Gastrocnemius medialis (tissue), 4 donors: ENCODE results near the gene HAPLN2.

Experiments used
- POLR2A ChIP-seq, 2 donors: fragments of 450-650 bp; IDR thresholded peaks; one replicate each; pipeline ENCODE4 v1.6.1; 2017; ENCODE audit warnings: antibody characterized with exemption in 2 of 2, mild to moderate bottlenecking in 2 of 2, moderate library complexity in 2 of 2
- TF ChIP-seq, protein P1 (sequence below), 5 experiments: fragments of 450-650 bp in 3 of 5; fragments of 200-600 bp in 2 of 5; sonication (generic) in 2 of 5; IDR thresholded peaks in 4 of 5; conservative IDR thresholded peaks in 1 of 5; 1 replicate in 4 of 5; 2 replicates in 1 of 5; pipeline ENCODE4 v1.5.1; 2016 to 2019; ENCODE audit warnings: antibody characterized with exemption in 5 of 5, mild to moderate bottlenecking in 3 of 5, moderate library complexity in 3 of 5

DNA sequence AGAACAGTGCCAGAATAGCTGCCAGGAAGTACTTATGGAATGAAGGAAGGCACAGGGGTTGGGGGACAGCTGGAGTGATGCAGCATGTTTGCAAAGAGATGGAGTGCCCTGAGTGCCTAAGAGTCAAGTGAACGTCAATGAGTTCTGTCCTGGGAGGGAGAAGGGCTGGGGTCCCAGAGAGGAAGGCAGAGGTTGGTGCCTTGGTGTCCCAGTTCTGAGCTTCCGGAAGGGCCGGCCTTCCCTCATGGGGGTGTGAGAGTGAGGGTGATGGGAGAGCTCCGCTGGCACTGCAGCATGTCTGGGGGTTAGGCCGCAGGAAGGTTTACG is 40.4 kb downstream of the HAPLN2 start:
- TF ChIP-seq, protein P1, sequence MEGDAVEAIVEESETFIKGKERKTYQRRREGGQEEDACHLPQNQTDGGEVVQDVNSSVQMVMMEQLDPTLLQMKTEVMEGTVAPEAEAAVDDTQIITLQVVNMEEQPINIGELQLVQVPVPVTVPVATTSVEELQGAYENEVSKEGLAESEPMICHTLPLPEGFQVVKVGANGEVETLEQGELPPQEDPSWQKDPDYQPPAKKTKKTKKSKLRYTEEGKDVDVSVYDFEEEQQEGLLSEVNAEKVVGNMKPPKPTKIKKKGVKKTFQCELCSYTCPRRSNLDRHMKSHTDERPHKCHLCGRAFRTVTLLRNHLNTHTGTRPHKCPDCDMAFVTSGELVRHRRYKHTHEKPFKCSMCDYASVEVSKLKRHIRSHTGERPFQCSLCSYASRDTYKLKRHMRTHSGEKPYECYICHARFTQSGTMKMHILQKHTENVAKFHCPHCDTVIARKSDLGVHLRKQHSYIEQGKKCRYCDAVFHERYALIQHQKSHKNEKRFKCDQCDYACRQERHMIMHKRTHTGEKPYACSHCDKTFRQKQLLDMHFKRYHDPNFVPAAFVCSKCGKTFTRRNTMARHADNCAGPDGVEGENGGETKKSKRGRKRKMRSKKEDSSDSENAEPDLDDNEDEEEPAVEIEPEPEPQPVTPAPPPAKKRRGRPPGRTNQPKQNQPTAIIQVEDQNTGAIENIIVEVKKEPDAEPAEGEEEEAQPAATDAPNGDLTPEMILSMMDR (IDR thresholded peaks at IDR 0.05 in 4 of 5, conservative IDR thresholded peaks at IDR 0.05 in 1 of 5): no peak
- no peak for TF ChIP-seq POLR2A (IDR thresholded peaks at IDR 0.05)
